PC-3 (cell line): Measurements from ENCODE around the gene TSKS. TPM values are rescaled to one million over a fixed set of nuclear protein-coding genes. Genes with fewer than 3 reads are reported as not detected.

ENCODE experiments used
- ATAC-seq: fragments of 200-7000 bp; cut with Tn5 transposase; 2 replicates; pipeline ENCODE4 v1.9.1; 2020; ENCODE audit warnings: mild to moderate bottlenecking, moderate library complexity
- BruUV-seq: library from RNA; stranded (reverse); fragments of 400-500 nt; replicated peaks from 2 replicates; lab custom pipeline; 2021; lab: Mats Ljungman, UMichigan
- CTCF ChIA-PET: fragments of 300-600 bp; sonication (Branson Sonifier 250); formaldehyde crosslinking; loops from one replicate; lab custom pipeline; 2022; ENCODE audit warnings: antibody characterized with exemption; lab: Charles Lee
- POLR2A ChIA-PET: fragments of 300-600 bp; sonication (Branson Sonifier 250); formaldehyde crosslinking; loops from one replicate; lab custom pipeline; 2022; ENCODE audit warnings: antibody characterized with exemption; ENCODE audit not compliant: unreplicated experiment; lab: Charles Lee
- DNase-seq: peaks from one replicate; pipeline ENCODE4 v3.0.0-alpha.2; 2015
- H2AFZ ChIP-seq: fragments of 300-600 bp; sonication (generic); 2 replicates; pipeline ENCODE4 v1.6.0; 2016; ENCODE audit warnings: antibody characterized with exemption, low read length
- H3F3A ChIP-seq: fragments of 300-600 bp; sonication (generic); one replicate; pipeline ENCODE4 v1.6.0; 2017; ENCODE audit warnings: antibody characterized with exemption, low read length, control low read depth, mild to moderate bottlenecking; ENCODE audit not compliant: unreplicated experiment
- H3K27ac ChIP-seq: fragments of 300-600 bp; sonication (generic); 2 replicates; pipeline ENCODE4 v1.5.1; 2016; ENCODE audit warnings: mild to moderate bottlenecking, low read length
- H3K27me3 ChIP-seq: fragments of 300-600 bp; sonication (generic); 2 replicates; pipeline ENCODE4 v1.6.1; 2016; ENCODE audit warnings: low read length, mixed read lengths
- H3K36me3 ChIP-seq: fragments of 300-600 bp; sonication (generic); 2 replicates; pipeline ENCODE4 v1.6.1; 2016; ENCODE audit warnings: low read depth, mixed run types, low read length, mixed read lengths
- H3K4me1 ChIP-seq: fragments of 300-600 bp; sonication (generic); 2 replicates; pipeline ENCODE4 v1.5.1; 2016; ENCODE audit warnings: low read length; ENCODE audit not compliant: insufficient read depth
- H3K4me2 ChIP-seq: fragments of 300-600 bp; sonication (generic); 2 replicates; pipeline ENCODE4 v1.6.0; 2016; ENCODE audit warnings: low read length
- H3K4me3 ChIP-seq: fragments of 300-600 bp; sonication (generic); 2 replicates; pipeline ENCODE4 v1.5.1; 2016; ENCODE audit warnings: mild to moderate bottlenecking, low read length, mixed read lengths
- H3K79me2 ChIP-seq: fragments of 300-600 bp; sonication (generic); 2 replicates; pipeline ENCODE4 v1.6.1; 2017; ENCODE audit warnings: low read length, mixed read lengths
- H3K9ac ChIP-seq: fragments of 300-600 bp; sonication (generic); 2 replicates; pipeline ENCODE4 v1.6.0; 2016; ENCODE audit warnings: mild to moderate bottlenecking, low read length
- H3K9me2 ChIP-seq: fragments of 300-600 bp; sonication (generic); replicated peaks from 2 replicates; pipeline ENCODE4 v1.6.1; 2016; ENCODE audit warnings: mixed run types, low read length, mixed read lengths
- H3K9me3 ChIP-seq: fragments of 300-600 bp; sonication (generic); 2 replicates; pipeline ENCODE4 v1.6.1; 2016; ENCODE audit warnings: low read length, mixed read lengths
- H4K20me1 ChIP-seq: fragments of 300-600 bp; sonication (generic); 2 replicates; pipeline ENCODE4 v1.6.1; 2016; ENCODE audit warnings: low read length, mixed read lengths
- CTCF ChIP-seq: fragments of 300-600 bp; sonication (generic); conservative IDR thresholded peaks from 2 replicates; pipeline ENCODE4 v1.5.1; 2017; ENCODE audit warnings: antibody characterized with exemption, low read depth, mild to moderate bottlenecking, low read length
- EZH2 ChIP-seq: fragments of 300-600 bp; sonication (generic); IDR thresholded peaks from one replicate; pipeline ENCODE4 v1.6.1; 2017; ENCODE audit warnings: antibody characterized with exemption, mild to moderate bottlenecking, low read length; ENCODE audit not compliant: unreplicated experiment
- EZH2phosphoT487 ChIP-seq: fragments of 300-600 bp; sonication (generic); IDR thresholded peaks from 2 replicates; pipeline ENCODE4 v1.6.1; 2018; ENCODE audit warnings: mild to moderate bottlenecking, antibody characterized with exemption, low read length, borderline replicate concordance
- intact Hi-C: fragments of 100-400 bp; cut with micrococcal nuclease; formaldehyde crosslinking; loops from 2 replicates; pipeline ENCODE4 v1.9.0; 2023
- total RNA-seq: library from RNA; depleted of rRNA; stranded (reverse); fragments of >200 nt; gene quantifications from 2 replicates; pipeline ENCODE4 v1.2.3, GENCODE V29; 2014

TSKS gene
- total RNA-seq, 1 experiment from 2014 or later, result not detected

DNA sequence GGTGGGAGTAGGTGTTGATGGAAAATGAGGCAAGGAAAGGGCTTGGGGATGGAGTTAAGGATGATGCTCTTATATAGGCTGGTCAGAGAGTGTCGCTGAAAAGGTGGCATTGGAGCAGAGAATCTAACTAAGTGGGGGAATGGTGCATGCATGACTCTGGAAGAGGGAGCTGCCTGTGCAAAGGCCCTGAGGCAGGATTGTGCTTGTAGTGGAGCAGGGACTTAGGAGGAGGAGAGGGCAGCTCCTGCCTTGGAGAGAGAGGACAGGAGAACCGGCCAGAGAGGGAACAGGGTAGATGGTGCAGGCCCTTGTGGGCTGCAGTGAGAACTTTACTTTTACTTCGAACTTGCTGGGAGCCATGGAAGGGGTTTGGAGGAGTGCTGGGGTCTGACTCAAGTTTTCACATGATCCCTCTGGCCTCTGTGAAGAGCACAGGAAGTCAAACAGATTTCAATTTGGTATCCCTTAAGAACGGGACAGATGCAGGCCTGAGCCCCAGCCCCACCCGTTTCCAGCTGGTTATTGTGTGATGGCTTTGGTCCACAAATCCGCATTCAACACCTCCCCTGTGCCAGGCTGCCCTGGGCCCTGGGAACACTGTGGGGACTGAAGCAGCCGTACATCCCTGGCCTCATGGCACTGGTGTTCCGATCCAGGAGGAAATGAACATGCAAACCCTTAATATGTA lies 10.7 kb upstream of the TSKS start:
- POLR2A ChIA-PET, result no interaction called here
- ATAC-seq (no peak), DNase-seq (no peak)
- Histone ChIP-seq H3K27ac (no peak overlapping the region), H3K4me1 (no peaks in the 10 kb centered on the region), H3K4me3 (no peak overlapping the region), H3K36me3 (no peaks in the 10 kb centered on the region; the same call in 1 of the 2 replicates), H4K20me1 (no peaks in the 10 kb centered on the region), H3K79me2 (peaks cover 37% of the 10 kb centered on the region), H3K9ac (no peak overlapping the region), H3K9me2 (no peaks in the 10 kb centered on the region), H3F3A (no peaks in the 10 kb centered on the region), H3K27me3 (no peaks in the 10 kb centered on the region), H3K9me3 (no peaks in the 10 kb centered on the region), H3K4me2 (no peak overlapping the region), H2AFZ (no peak overlapping the region)
- intact Hi-C loops, result no loop called here
- CTCF ChIA-PET, result no interaction called here
- BruUV-seq, result no TSS peak
- TF ChIP-seq EZH2 (no peak), EZH2phosphoT487 (no peak)

DNA sequence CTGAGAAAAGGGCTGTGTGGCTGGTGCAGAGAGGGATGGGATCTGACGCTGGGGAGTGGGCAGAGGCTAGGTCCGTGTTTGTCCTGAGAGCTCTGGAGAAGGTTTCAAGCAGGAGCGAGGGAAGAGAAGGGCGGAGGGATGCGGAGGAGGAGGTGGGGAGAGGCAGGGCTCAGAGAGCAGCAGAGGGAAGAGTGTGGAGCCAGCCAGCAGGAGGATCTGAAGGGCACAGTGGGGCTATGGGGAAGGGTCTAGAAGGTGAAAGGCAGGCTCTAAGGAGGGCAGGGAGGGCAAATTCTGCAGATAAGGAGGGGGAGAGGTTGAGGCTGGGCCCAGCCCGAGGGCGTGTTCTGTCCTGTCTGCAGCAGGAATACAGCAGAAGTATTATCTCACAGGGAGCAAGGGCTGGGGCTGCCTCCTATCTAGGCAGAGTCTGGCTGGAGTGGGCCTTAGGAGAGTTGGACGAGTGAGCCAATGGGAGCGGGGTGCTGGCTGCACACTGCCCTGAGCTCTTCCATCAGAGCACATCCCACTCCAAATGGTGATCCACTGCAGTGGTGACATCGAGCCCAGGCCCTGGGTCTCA lies 9.8 kb upstream of the TSKS start:
- no peak overlapping the region for H3K27ac ChIP-seq
- no TSS peak for BruUV-seq
- POLR2A ChIA-PET, result no interaction called here
- DNase-seq, result no peak
- peaks cover 45% of the 10 kb centered on the region for H3K79me2 ChIP-seq
- peaks cover 7% of the 10 kb centered on the region for H3K4me1 ChIP-seq
- no peak for ATAC-seq
- H3K9me3 ChIP-seq, result no peaks in the 10 kb centered on the region
- H3K4me3 ChIP-seq, result no peak overlapping the region
- H3K9ac ChIP-seq, result no peak overlapping the region
- no peaks in the 10 kb centered on the region; the same call in 1 of the 2 replicates for H3K36me3 ChIP-seq
- CTCF ChIA-PET, result no interaction called here
- intact Hi-C loops, result no loop called here
- no peaks in the 10 kb centered on the region for H3K27me3 ChIP-seq
- H3F3A ChIP-seq, result no peaks in the 10 kb centered on the region
- TF ChIP-seq EZH2 (no peak), CTCF (no peak)
- no peak overlapping the region for H2AFZ ChIP-seq
- H3K4me2 ChIP-seq, result no peak overlapping the region
- H3K9me2 ChIP-seq, result no peaks in the 10 kb centered on the region
- H4K20me1 ChIP-seq, result no peaks in the 10 kb centered on the region

DNA sequence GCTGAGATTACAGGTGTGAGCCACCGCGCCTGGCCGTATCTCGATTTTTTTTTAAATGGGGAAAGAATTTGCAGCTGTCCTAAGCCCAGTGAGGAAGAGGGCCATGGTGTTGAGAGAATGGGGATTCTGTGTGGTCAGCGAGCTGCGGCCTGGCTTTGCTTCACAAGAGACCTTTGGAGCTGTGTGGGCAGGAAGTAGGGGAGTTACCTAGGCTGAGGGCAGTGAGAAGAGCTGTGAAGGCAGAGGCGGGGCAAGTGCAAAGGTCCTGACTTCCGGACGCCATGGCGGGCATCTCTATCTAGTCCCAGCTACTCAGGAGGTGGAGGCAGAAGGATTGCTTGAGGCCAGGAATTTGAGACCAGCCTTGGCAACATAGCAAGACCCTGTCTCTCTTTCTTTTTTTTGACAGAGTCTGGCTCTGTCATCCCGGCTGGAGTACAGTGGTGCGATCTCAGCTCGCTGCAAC lies 8.6 kb upstream of the TSKS start:
- Histone ChIP-seq H3K4me1 (peaks cover 12% of the 10 kb centered on the region), H3K79me2 (peaks cover 56% of the 10 kb centered on the region), H3K4me2 (no peak overlapping the region), H3K27me3 (no peaks in the 10 kb centered on the region), H3K27ac (no peak overlapping the region), H3K9ac (no peak overlapping the region), H3K9me3 (no peaks in the 10 kb centered on the region), H3F3A (no peaks in the 10 kb centered on the region), H3K9me2 (no peaks in the 10 kb centered on the region), H2AFZ (no peak overlapping the region), H3K4me3 (no peak overlapping the region), H4K20me1 (no peaks in the 10 kb centered on the region), H3K36me3 (no peaks in the 10 kb centered on the region; the same call in 1 of the 2 replicates)
- CTCF ChIA-PET, result no interaction called here
- TF ChIP-seq EZH2, result no peak
- TF ChIP-seq EZH2phosphoT487, result no peak
- no peak for TF ChIP-seq CTCF
- ATAC-seq (no peak), DNase-seq (no peak)
- BruUV-seq, result no TSS peak
- POLR2A ChIA-PET, result interaction anchor here (0.6 kb wide), 1 partner anchor 42 kb away, joined by 3 read pairs; no protein-coding TSS in a partner anchor
- intact Hi-C loops, result no loop called here
